ENCODE measurements around the gene TMEM184B.

- TF ChIP-seq, protein P1, sequence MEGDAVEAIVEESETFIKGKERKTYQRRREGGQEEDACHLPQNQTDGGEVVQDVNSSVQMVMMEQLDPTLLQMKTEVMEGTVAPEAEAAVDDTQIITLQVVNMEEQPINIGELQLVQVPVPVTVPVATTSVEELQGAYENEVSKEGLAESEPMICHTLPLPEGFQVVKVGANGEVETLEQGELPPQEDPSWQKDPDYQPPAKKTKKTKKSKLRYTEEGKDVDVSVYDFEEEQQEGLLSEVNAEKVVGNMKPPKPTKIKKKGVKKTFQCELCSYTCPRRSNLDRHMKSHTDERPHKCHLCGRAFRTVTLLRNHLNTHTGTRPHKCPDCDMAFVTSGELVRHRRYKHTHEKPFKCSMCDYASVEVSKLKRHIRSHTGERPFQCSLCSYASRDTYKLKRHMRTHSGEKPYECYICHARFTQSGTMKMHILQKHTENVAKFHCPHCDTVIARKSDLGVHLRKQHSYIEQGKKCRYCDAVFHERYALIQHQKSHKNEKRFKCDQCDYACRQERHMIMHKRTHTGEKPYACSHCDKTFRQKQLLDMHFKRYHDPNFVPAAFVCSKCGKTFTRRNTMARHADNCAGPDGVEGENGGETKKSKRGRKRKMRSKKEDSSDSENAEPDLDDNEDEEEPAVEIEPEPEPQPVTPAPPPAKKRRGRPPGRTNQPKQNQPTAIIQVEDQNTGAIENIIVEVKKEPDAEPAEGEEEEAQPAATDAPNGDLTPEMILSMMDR (IDR thresholded peaks at IDR 0.05) = no peak
- TF ChIP-seq POLR2A (IDR thresholded peaks at IDR 0.05) = no peak
Observed at GRCh38 chr22:38248280-38248679, 24.5 kb downstream of the TMEM184B start.
